HepG2 (cell line): ENCODE results near the gene XRCC1. TPM values are rescaled to one million over a fixed set of nuclear protein-coding genes. Genes with fewer than 3 reads are reported as not detected.
A peak's percentile ranks its signal among the peaks of the same experiment; 100 is the strongest.

Experiments
- ASH2L ChIP-seq: fragments of 300-600, 200-600 bp; sonication (generic); IDR thresholded peaks from 2 replicates; pipeline ENCODE4 v1.7.0; 2017; ENCODE audit warnings: low read depth, mild to moderate bottlenecking, moderate library complexity, mixed read lengths, low read length; ENCODE audit not compliant: insufficient read length
- ATF5 ChIP-seq: sonication (generic); formaldehyde crosslinking; IDR thresholded peaks from 2 replicates; pipeline ENCODE4 v1.4.0; 2020; ENCODE audit warnings: mild to moderate bottlenecking, low read depth, missing genetic modification reagents
- EED ChIP-seq: sonication (generic); formaldehyde crosslinking; IDR thresholded peaks from 2 replicates; pipeline ENCODE4 v1.5.0; 2020; ENCODE audit warnings: mild to moderate bottlenecking, missing genetic modification reagents
- ETV5 ChIP-seq: IDR thresholded peaks from 2 replicates; pipeline ENCODE4 v1.6.1; 2018; ENCODE audit warnings: missing biosample characterization, missing genetic modification reagents, inconsistent platforms, borderline replicate concordance
- KDM2A ChIP-seq: sonication (generic); formaldehyde crosslinking; IDR thresholded peaks from 2 replicates; pipeline ENCODE4 v1.4.0; 2020; ENCODE audit warnings: low read depth, missing genetic modification reagents, borderline replicate concordance
- KDM5B ChIP-seq: sonication (generic); formaldehyde crosslinking; IDR thresholded peaks from 2 replicates; pipeline ENCODE4 v1.4.0; 2020; ENCODE audit warnings: missing genetic modification reagents, mild to moderate bottlenecking, borderline replicate concordance
- MEIS2 ChIP-seq: sonication (generic); formaldehyde crosslinking; IDR thresholded peaks from 2 replicates; pipeline ENCODE4 v1.9.0; 2021; ENCODE audit warnings: mild to moderate bottlenecking, missing genetic modification reagents
- MTA1 ChIP-seq: sonication (generic); formaldehyde crosslinking; IDR thresholded peaks from 2 replicates; pipeline ENCODE4 v1.4.0; 2020; ENCODE audit warnings: missing genetic modification reagents, mild to moderate bottlenecking, borderline replicate concordance
- NRL ChIP-seq: sonication (generic); formaldehyde crosslinking; IDR thresholded peaks from 2 replicates; pipeline ENCODE4 v1.5.0; 2020; ENCODE audit warnings: missing genetic modification reagents, mild to moderate bottlenecking, moderate library complexity, borderline replicate concordance
- PHB2 ChIP-seq: fragments of 450-650 bp; IDR thresholded peaks from 2 replicates; pipeline ENCODE4 v1.6.1; 2018; ENCODE audit not compliant: partially characterized antibody
- POGK ChIP-seq: sonication (generic); formaldehyde crosslinking; conservative IDR thresholded peaks from 2 replicates; pipeline ENCODE4 v1.8.0; 2022; ENCODE audit warnings: mild to moderate bottlenecking, moderate library complexity, missing genetic modification reagents
- POLR2A ChIP-seq, 2 experiments: IDR thresholded peaks; 2 replicates each; pipeline ENCODE4 v1.6.1; 2011; ENCODE audit warnings: low read depth in 2 of 2, low read length in 2 of 2, mild to moderate bottlenecking in 1 of 2, moderate library complexity in 1 of 2; ENCODE audit not compliant: insufficient read depth in 1 of 2
- SALL1 ChIP-seq: sonication (generic); formaldehyde crosslinking; IDR thresholded peaks from 2 replicates; pipeline ENCODE4 v1.8.0; 2022; ENCODE audit warnings: mild to moderate bottlenecking, missing genetic modification reagents
- SAP130 ChIP-seq: IDR thresholded peaks from 2 replicates; pipeline ENCODE4 v1.6.1; 2016; ENCODE audit warnings: low read depth
- TAF1 ChIP-seq: sonication (generic); formaldehyde crosslinking; IDR thresholded peaks from 2 replicates; pipeline ENCODE4 v1.4.0; 2020; ENCODE audit warnings: missing genetic modification reagents
- TGIF2 ChIP-seq: IDR thresholded peaks from 2 replicates; pipeline ENCODE4 v1.6.1; 2016; ENCODE audit warnings: control low read depth, missing compliant biosample characterization
- ZBTB38 ChIP-seq: sonication (generic); formaldehyde crosslinking; IDR thresholded peaks from 2 replicates; pipeline ENCODE4 v1.5.1; 2020; ENCODE audit warnings: mild to moderate bottlenecking, missing genetic modification reagents
- ZFX ChIP-seq: sonication (generic); formaldehyde crosslinking; IDR thresholded peaks from 2 replicates; pipeline ENCODE4 v1.4.0; 2020; ENCODE audit warnings: mild to moderate bottlenecking, low read depth, missing genetic modification reagents, moderate library complexity
- ZMYM4 ChIP-seq: sonication (generic); formaldehyde crosslinking; IDR thresholded peaks from 2 replicates; pipeline ENCODE4 v1.8.1; 2023; ENCODE audit warnings: mild to moderate bottlenecking, missing genetic modification reagents
- ZNF10 ChIP-seq: sonication (generic); formaldehyde crosslinking; IDR thresholded peaks from 2 replicates; pipeline ENCODE4 v1.4.0; 2020; ENCODE audit warnings: mild to moderate bottlenecking, low read depth, missing genetic modification reagents, borderline replicate concordance
- ZNF180 ChIP-seq: sonication (generic); formaldehyde crosslinking; IDR thresholded peaks from 2 replicates; pipeline ENCODE4 v1.4.0; 2020; ENCODE audit warnings: low read depth, missing genetic modification reagents, borderline replicate concordance
- ZNF574 ChIP-seq: sonication (generic); formaldehyde crosslinking; IDR thresholded peaks from 2 replicates; pipeline ENCODE4 v1.4.0; 2020; ENCODE audit warnings: missing genetic modification reagents
- ZNF580 ChIP-seq: IDR thresholded peaks from 2 replicates; pipeline ENCODE4 v1.6.1; 2016; ENCODE audit warnings: low read depth, borderline replicate concordance
- ZNF746 ChIP-seq: sonication (generic); formaldehyde crosslinking; IDR thresholded peaks from 2 replicates; pipeline ENCODE4 v1.8.0; 2022; ENCODE audit warnings: mild to moderate bottlenecking, missing genetic modification reagents
- polyA plus RNA-seq, 8 experiments: library from polyadenylated mRNA; depleted of rRNA in 3 of 8; stranded (reverse) in 7 of 8; unstranded in 1 of 8; fragments of >200 nt; fragmentation: Illumina TruSeq in 4 of 8; extraction: Trizol in 4 of 8; gene quantifications; 2 replicates each; pipeline versions ENCODE4 v1.2.1 to v1.2.3, GENCODE V29; 2011 to 2016; ENCODE audit warnings: low read depth in 4 of 8, missing spikeins in 1 of 8, mixed read lengths in 1 of 8; ENCODE audit not compliant: insufficient read depth in 1 of 8
- total RNA-seq, 5 experiments: library from RNA; depleted of rRNA; stranded (reverse); fragments of >200 nt; fragmentation: Illumina TruSeq; extraction: Trizol; gene quantifications; 2 replicates each; pipeline ENCODE4 v1.2.3, GENCODE V29; 2016; ENCODE audit warnings: low read depth in 1 of 5

Gene XRCC1
- total and polyA plus RNA-seq, 2 of the 13 experiments (the other 11 are each of a cell fraction or from before 2014, with no cell fraction given): 24.7 to 26.3 TPM

GRCh38 chr19:43504426-43505185, 70.7 kb downstream of the XRCC1 start, which contains the start of gene PHLDB3 (continued):
- TF ChIP-seq ZNF180 (no peak), TGIF2 (CRISPR knock-in tag) (0 out of 2 replicates have a peak, but pooled peaks have one; percentile 39), ZNF574 (CRISPR knock-in tag) (peak; percentile 16; the same call in 1 of the 2 replicates), MEIS2 (CRISPR knock-in tag) (no peak), POLR2A (IDR thresholded peaks at IDR 0.05; ENCODE audit: insufficient read depth in 1 of 2, low read depth in 2 of 2, low read length in 2 of 2) (peak; percentile 30 to 74; a peak in 2 of 4 replicates), TAF1 (CRISPR knock-in tag) (peak; percentile 55), ZFX (CRISPR knock-in tag) (peak; percentile 74), ZNF580 (0 out of 2 replicates have a peak, but pooled peaks have one; percentile 20), MTA1 (CRISPR knock-in tag) (no peak; the same call in 1 of the 2 replicates), ZBTB38 (CRISPR knock-in tag) (peak; percentile 49; the same call in 1 of the 2 replicates), EED (0 out of 2 replicates have a peak, but pooled peaks have one; percentile 43), ZNF10 (CRISPR knock-in tag) (no peak), ZMYM4 (0 out of 2 replicates have a peak, but pooled peaks have one; percentile 3), SAP130 (CRISPR knock-in tag) (peak; percentile 65), ZNF746 (CRISPR knock-in tag) (peak; percentile 91), SALL1 (peak; percentile 29; the same call in 1 of the 2 replicates), KDM5B (CRISPR knock-in tag) (peak; percentile 51; the same call in 1 of the 2 replicates), ETV5 (CRISPR knock-in tag) (peak; percentile 89), ATF5 (CRISPR knock-in tag) (no peak), KDM2A (CRISPR knock-in tag) (peak; percentile 64; the same call in 1 of the 2 replicates), PHB2 (no peak), ASH2L (peak; percentile 55), POGK (CRISPR knock-in tag) (peak; percentile 40; the same call in 1 of the 2 replicates), NRL (CRISPR knock-in tag) (0 out of 2 replicates have a peak, but pooled peaks have one; percentile 11)
